GM12891 (cell line): Measurements from ENCODE around the gene HDAC4.

ENCODE experiments used
- DNase-seq: peaks from one replicate; pipeline ENCODE4 v3.0.0; 2011; ENCODE audit warnings: low spot score; ENCODE audit not compliant: insufficient read length
- FAIRE-seq: peaks from 2 replicates; lab custom pipeline; 2011; peaks lifted over from hg19 to GRCh38; lab: Jason Lieb, UNC
- PAX5 ChIP-seq: IDR thresholded peaks from 2 replicates; pipeline ENCODE4 v1.6.1; 2011; ENCODE audit warnings: low read length, moderate library complexity, mild to moderate bottlenecking; ENCODE audit not compliant: insufficient read depth, severe bottlenecking
- POLR2A ChIP-seq: IDR thresholded peaks from 2 replicates; pipeline ENCODE4 v1.6.1; 2011; ENCODE audit warnings: low read depth, low read length, control low read depth
- POLR2AphosphoS5 ChIP-seq: IDR thresholded peaks from 2 replicates; pipeline ENCODE4 v1.6.1; 2011; ENCODE audit warnings: low read depth, low read length, control low read depth
- POU2F2 ChIP-seq: IDR thresholded peaks from 2 replicates; pipeline ENCODE4 v1.6.1; 2011; ENCODE audit warnings: low read depth, mild to moderate bottlenecking, control low read depth, low read length, moderate library complexity
- SPI1 ChIP-seq: IDR thresholded peaks from 2 replicates; pipeline ENCODE4 v1.6.1; 2011; ENCODE audit warnings: low read depth, low read length, control low read depth
- TAF1 ChIP-seq: IDR thresholded peaks from 2 replicates; pipeline ENCODE4 v1.6.1; 2011; ENCODE audit warnings: low read depth, low read length, control low read depth

The HDAC4 gene

DNA sequence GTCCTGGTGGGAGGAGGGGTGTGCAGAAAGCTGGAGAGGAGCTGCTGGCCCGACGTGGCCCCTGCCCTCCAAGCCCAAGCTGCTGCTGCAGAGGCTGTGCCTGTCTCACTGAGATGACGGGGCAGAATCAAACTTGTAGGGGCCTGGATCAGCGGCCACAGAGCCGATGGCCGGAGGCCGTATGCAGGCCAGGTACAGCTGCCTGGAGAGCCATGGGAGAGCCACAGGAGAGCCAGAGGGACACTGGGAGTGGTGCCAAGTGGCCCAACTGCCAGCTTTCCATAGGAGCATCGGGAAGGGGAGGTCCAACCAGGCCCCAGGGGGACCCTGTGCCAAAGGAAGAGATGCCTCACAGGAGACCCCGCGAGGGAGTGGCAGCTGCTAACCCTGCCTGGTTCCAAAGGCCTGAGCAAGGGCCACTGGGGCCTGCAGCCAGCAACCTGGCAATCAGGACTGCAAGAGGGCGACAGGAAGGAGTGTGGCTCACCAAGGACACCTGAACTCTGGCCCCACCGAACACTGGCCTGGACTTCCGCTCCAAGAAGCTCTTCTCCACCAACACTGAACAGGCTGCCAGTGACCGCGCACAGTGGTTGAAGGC is 70.7 kb downstream of the HDAC4 start:
- DNase-seq (no peak), FAIRE-seq (no peak)
- TF ChIP-seq POLR2AphosphoS5 (no peak), SPI1 (no peak), POU2F2 (no peak), POLR2A (no peak), TAF1 (no peak), PAX5 (no peak)

DNA sequence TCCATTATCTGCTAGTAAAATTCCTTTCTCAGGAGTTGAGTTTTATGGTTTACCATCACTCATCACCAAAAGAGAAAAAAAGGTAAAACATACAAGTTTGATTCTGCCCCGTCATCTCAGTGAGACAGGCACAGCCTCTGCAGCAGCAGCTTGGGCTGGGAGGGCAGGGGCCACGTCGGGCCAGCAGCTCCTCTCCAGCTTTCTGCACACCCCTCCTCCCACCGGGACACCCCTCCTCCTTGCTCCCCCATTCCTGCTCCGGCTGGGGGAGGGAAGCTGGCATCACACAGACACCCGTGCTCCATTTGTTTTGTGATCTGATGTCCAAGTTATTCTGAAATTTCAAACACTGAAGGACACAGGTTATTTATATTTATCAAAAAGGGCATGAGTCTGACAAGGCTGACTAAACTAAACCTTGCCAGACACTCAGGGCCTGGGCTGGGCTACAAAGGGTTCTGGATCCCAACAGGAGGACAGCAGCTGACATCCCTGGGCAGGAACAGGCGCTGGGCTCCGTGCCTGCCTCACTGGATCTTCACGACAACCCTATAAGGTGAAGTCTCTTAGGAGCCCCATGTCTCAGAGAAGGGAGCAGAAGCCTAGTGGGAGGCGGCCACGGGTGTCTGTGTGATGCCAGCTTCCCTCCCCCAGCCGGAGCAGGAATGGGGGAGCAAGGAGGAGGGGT is 71.4 kb downstream of the HDAC4 start:
- no peak for TF ChIP-seq POLR2A
- TF ChIP-seq SPI1 = no peak
- TF ChIP-seq PAX5 = no peak
- no peak for TF ChIP-seq POLR2AphosphoS5
- no peak for TF ChIP-seq TAF1
- no peak for TF ChIP-seq POU2F2
- FAIRE-seq (no peak), DNase-seq (no peak)

DNA sequence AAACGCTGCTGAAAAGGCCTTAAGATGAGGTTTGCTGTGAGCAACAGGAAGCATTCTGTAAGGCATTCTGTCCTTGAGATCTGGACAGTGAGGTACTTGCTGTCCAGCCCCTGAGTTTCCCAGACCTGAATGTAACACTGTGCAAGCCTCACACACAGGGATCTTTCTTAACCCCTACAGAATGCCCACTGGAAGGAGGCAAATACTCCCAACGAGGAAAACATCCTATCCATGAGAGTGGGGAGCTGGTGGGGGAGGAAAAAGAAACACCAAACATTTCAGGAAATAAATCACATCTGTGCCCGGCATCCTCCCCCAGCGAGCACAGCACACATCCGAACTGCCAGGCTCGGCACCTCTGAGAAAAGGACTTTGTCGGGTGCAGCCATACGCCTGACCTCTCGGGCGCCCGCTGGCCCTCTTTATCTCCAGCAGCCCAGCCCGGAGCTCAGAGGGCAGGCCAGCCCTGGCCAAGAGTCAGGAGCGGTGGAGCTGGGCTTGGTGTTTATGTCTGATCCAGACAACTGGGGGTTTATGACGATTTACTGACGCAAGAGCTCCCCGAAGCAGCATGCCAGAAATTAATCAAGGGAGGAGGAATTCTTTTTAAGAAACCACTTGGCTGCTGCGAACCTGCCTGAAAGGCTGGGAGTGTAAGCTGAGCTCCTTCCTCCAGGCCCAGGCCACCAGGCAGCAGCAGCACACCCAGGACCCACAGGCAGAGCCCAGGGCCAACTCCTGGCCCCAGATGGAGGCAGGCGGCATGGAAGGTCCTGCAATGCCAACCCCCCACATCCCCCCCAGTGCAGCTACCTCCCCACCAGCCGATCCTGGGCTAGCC is 72.2 kb downstream of the HDAC4 start:
- FAIRE-seq (no peak), DNase-seq (no peak)
- TF ChIP-seq POLR2A (no peak), POU2F2 (no peak), TAF1 (no peak), SPI1 (no peak), PAX5 (no peak), POLR2AphosphoS5 (no peak)

DNA sequence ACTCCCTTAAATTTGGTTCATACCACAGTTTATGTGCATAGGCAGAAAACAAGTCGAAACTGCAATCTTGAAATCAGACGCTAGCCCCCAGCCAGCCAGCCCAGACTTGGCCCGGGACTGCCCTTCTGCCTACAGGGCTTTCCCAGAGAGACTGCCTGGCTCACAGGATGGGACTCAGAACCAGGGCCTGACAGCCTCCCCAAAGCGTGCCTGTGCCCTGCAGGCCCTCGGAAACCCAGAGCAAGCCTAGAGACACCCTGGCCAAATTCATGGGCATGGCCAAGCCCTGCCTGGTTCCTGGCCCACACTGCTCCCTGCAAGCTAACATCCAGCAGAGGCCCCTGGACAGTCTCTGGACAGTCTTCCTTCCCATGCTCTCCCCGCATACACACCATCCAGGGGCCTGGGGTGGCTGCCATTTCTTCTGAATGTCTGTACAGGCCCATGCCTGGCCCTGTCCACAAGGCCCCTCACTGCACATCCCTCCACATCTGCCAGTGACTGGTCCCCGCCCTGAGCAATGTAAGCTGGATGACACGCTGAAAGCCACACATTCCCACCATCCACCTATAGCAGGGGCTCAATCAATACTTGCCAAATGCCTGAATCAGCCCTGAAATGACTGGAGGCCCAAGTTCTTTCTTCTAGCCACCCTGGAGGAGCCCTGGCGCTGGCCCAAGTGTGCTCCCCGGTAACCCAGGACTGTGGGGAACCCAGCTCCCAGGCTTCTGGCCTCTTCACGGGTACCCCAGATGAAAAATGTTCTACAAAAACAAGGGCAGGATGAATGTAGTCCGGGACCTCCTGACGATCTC is 73.1 kb downstream of the HDAC4 start:
- TF ChIP-seq SPI1 (no peak), POLR2A (no peak), PAX5 (no peak), POLR2AphosphoS5 (no peak), POU2F2 (no peak), TAF1 (no peak)
- FAIRE-seq = no peak
- no peak for DNase-seq

DNA sequence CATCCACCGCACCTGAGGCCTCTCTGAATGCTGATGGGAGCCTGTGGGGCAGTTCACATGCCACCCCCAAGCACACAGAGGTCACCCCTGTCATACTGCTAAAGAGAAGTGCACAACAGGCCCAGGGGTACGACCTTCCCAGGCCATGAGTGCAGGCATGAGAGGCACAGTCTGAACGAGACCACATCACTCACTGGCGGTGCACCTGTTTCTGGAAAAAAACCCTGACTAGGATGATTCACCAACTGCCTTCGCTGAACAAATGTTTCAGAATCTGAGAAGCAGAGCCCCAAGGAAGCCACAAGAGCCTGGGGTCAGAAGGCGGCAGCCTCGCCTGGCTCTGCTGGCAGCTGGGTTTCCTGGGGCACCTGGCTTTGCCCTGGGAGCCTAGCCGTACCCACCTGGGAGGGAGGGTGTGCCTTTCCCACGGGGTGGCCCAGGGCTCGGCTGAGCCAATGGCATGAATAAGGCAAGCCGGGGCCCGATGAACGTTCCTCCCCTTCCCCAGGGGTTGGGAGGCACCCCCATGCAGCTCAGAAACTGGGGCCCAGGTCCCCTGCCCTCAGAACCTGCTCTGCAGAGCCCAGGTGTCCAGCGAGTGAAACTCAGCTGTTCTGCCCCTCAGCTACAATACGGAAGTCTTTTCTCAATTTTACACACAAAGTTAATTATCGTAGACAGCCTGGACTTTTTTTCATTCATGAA is 73.8 kb downstream of the HDAC4 start:
- TF ChIP-seq TAF1 (no peak), PAX5 (no peak), POLR2AphosphoS5 (no peak), POU2F2 (0 out of 2 replicates have a peak, but pooled peaks have one; percentile 6), SPI1 (0 out of 2 replicates have a peak, but pooled peaks have one; percentile 5), POLR2A (no peak)
- DNase-seq (no peak), FAIRE-seq (peak; percentile 79)

DNA sequence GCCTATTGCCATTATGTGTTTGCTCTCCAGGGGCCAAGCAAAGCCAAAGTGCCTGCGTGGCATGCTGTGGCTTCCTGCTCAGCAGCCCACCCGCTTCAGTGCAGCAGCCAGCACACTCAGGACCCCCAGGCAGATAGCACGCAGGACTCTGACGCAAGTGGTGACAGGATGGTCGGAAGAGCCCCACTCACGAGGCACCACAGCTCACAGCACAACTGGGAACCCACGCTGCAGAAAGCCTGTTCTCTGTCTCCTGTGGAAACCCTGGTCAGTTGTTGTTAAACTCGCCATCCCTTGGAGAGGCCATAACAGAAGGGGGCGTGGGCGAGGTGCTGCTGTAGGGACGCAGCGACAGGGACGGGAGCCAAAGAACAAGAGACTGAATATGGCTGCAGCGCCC is 76.4 kb downstream of the HDAC4 start:
- no peak for FAIRE-seq

DNA sequence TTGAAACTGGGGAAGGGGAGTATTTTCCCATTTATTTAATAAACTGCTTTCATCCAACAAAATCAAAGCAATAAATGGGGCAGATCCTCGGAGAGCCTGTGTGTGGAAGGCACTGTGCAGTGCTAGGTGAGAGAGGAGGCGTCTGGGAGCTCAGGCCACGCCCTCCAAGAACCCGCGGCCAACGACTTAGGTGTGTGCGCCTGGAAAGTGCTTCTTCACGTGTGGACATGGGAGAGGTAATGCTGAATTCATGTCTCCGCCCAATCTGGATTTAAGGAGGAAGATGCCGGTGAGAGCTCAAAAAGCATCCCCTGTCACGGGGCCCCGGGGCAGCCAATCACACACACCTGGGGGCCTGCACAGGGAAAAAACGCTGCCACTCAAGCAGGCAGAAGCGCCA is 77.4 kb downstream of the HDAC4 start:
- no peak for TF ChIP-seq SPI1
- TF ChIP-seq POLR2A = no peak
- TF ChIP-seq POLR2AphosphoS5 = no peak
- no peak for TF ChIP-seq PAX5
- no peak for TF ChIP-seq TAF1
- TF ChIP-seq POU2F2 = no peak
- DNase-seq (no peak), FAIRE-seq (no peak)

More for the DNA sequence above, 76.4 kb downstream of the HDAC4 start:
- no peak for DNase-seq
- TF ChIP-seq SPI1 = no peak
- no peak for TF ChIP-seq POLR2A
- TF ChIP-seq TAF1 = no peak
- TF ChIP-seq POLR2AphosphoS5 = no peak
- no peak for TF ChIP-seq PAX5
- TF ChIP-seq POU2F2 = no peak

DNA sequence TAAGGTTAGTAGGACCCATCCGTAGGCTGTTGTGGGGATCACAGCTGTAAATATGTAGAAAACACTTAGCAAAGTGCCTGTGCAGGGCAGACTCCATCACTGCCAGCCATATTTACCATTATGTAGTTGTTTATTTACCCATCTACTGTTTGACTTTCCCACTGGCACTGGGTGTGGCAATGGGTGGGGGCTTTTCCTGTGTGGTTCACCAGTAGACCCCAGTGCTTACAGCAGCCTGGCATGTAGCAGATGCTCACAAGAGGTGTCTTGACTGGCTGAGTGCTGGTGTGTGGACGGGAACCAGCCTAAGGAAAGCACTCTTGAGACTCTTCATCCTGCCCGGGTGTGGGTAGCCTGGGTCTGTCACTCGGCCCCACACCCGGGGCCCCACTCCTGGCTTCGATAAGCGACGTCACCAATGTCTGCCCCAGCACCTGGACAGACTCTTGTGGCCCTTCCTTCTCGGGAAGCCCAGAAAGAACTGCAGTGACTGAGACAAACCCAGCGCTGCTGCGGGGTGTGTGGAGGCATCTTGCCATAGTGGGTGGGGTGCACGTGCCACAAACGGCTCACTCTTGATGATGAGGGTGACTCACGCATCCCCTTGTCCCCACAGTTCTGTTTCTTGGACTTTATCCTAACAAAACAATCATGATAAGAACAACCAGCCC is 78.3 kb downstream of the HDAC4 start:
- TF ChIP-seq SPI1 (no peak), POLR2AphosphoS5 (no peak), TAF1 (no peak), POLR2A (no peak), PAX5 (no peak), POU2F2 (no peak)
- FAIRE-seq (no peak), DNase-seq (no peak)
